OCI-LY7 (cell line): ENCODE measurements around the gene ITSN1.

Experiments
- CTCF ChIP-seq: fragments of 200-600 bp; sonication (generic); conservative IDR thresholded peaks from 2 replicates; pipeline ENCODE4 v1.5.1; 2014; ENCODE audit warnings: mild to moderate bottlenecking, antibody characterized with exemption, low read length, moderate library complexity, mixed read lengths
- EZH2phosphoT487 ChIP-seq: fragments of 200-600 bp; sonication (generic); IDR thresholded peaks from 2 replicates; pipeline ENCODE4 v1.6.1; 2018; ENCODE audit warnings: low read depth, borderline replicate concordance, mild to moderate bottlenecking, mixed run types, antibody characterized with exemption, low read length, moderate library complexity, mixed read lengths

- no peak for TF ChIP-seq CTCF
- TF ChIP-seq EZH2phosphoT487 = no peak
These were observed 21.8 kb downstream of the ITSN1 start for GRCh38 chr21:33664135-33664534.
